HK-2 (cell line): ENCODE data around the gene CKAP4.

Source experiments
- DNase-seq: peaks from one replicate; pipeline ENCODE4 v3.0.0-alpha.2; 2018; ENCODE audit not compliant: unreplicated experiment

The CKAP4 gene

GRCh38 chr12:106274575-106275121, 26.8 kb upstream of the CKAP4 start:
- DNase-seq: no peak

- no peak for DNase-seq
Measured at GRCh38 chr12:106274012-106274411, 26.2 kb upstream of the CKAP4 start.

GRCh38 chr12:106273491-106273890, 25.7 kb upstream of the CKAP4 start:
- no peak for DNase-seq

GRCh38 chr12:106271575-106272505, 24.0 kb upstream of the CKAP4 start:
- DNase-seq: no peak

- no peak for DNase-seq
Measured at GRCh38 chr12:106269150-106269771, 21.4 kb upstream of the CKAP4 start.

GRCh38 chr12:106267535-106267934, 19.7 kb upstream of the CKAP4 start:
- DNase-seq: no peak

- no peak for DNase-seq
Measured at GRCh38 chr12:106265116-106265515, 17.3 kb upstream of the CKAP4 start.

GRCh38 chr12:106258935-106259334, 11.1 kb upstream of the CKAP4 start:
- DNase-seq: no peak

GRCh38 chr12:106258226-106258625, 10.4 kb upstream of the CKAP4 start:
- no peak for DNase-seq

- DNase-seq: no peak
Measured at GRCh38 chr12:106256524-106256923, 8.7 kb upstream of the CKAP4 start.

- DNase-seq: no peak
Measured at GRCh38 chr12:106255952-106256351, 8.1 kb upstream of the CKAP4 start.

- no peak for DNase-seq
Measured at GRCh38 chr12:106255493-106255892, 7.7 kb upstream of the CKAP4 start.

- DNase-seq: no peak
Measured at GRCh38 chr12:106254724-106255123, 6.9 kb upstream of the CKAP4 start.

GRCh38 chr12:106251631-106252455, 4.0 kb upstream of the CKAP4 start:
- DNase-seq: no peak

- no peak for DNase-seq
Measured at GRCh38 chr12:106249411-106250135, 1.8 kb upstream of the CKAP4 start.

GRCh38 chr12:106248846-106249371, 1.1 kb upstream of the CKAP4 start:
- no peak for DNase-seq

GRCh38 chr12:106248312-106248845, 559 bp upstream of the CKAP4 start:
- DNase-seq: peak; percentile 57

GRCh38 chr12:106246891-106247673, 738 bp downstream of the CKAP4 start:
- peak; percentile 65 for DNase-seq

GRCh38 chr12:106245767-106246166, 2.1 kb downstream of the CKAP4 start:
- no peak for DNase-seq

GRCh38 chr12:106243620-106244019, 4.2 kb downstream of the CKAP4 start:
- DNase-seq: no peak
